GM12801 (cell line): ENCODE results near the gene ZNHIT6.

ENCODE experiments used
- CTCF ChIP-seq: IDR thresholded peaks from one replicate; pipeline ENCODE4 v1.5.1; 2011; ENCODE audit warnings: control low read depth; ENCODE audit not compliant: insufficient read length; ENCODE audit errors: extremely low read depth

Gene ZNHIT6

GRCh38 chr1:85708829-85709227, 595 bp upstream of the ZNHIT6 start:
- TF ChIP-seq CTCF: no peak

- TF ChIP-seq CTCF: no peak
These were observed 805 bp downstream of the ZNHIT6 start for GRCh38 chr1:85707267-85707989.

- TF ChIP-seq CTCF: no peak
These were observed 2.3 kb downstream of the ZNHIT6 start for GRCh38 chr1:85705940-85706339.

- no peak for TF ChIP-seq CTCF
These were observed 7.8 kb downstream of the ZNHIT6 start for GRCh38 chr1:85700422-85700821.

- TF ChIP-seq CTCF: no peak
These were observed 10.3 kb downstream of the ZNHIT6 start for GRCh38 chr1:85697895-85698294.

GRCh38 chr1:85692730-85693314, 15.4 kb downstream of the ZNHIT6 start:
- no peak for TF ChIP-seq CTCF

GRCh38 chr1:85689775-85690404, 18.3 kb downstream of the ZNHIT6 start:
- TF ChIP-seq CTCF: no peak
